ENCODE measurements around the gene P2RY14. TPM values are rescaled to one million over a fixed set of nuclear protein-coding genes. Genes with fewer than 3 reads are reported as not detected.

Gene P2RY14
- polyA plus RNA-seq, 3 donors, result 0.39 to 0.85 (median 0.50) TPM

DNA sequence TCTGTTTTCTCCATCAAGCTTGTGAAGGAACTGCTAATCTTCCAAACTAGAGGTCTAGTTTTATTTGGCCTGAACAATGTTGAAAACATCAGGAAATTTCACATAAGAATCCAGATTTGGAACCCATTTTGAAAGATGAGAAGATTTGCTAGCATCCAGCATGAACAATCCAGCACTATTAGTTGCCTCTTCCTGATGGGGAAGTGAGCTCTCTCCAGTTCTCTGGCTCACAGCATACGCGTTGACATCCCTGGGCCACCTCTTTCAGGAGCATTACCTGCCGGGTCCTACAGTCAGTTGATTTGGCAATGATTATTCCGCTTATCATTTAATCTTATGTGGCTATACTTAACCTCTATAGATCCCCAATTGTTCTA lies 27.4 kb upstream of the P2RY14 start:
- DNase-seq (ENCODE audit: extremely low read depth in 1 of 11, low read depth in 9 of 11, low spot score in 4 of 11), result no peak

DNA sequence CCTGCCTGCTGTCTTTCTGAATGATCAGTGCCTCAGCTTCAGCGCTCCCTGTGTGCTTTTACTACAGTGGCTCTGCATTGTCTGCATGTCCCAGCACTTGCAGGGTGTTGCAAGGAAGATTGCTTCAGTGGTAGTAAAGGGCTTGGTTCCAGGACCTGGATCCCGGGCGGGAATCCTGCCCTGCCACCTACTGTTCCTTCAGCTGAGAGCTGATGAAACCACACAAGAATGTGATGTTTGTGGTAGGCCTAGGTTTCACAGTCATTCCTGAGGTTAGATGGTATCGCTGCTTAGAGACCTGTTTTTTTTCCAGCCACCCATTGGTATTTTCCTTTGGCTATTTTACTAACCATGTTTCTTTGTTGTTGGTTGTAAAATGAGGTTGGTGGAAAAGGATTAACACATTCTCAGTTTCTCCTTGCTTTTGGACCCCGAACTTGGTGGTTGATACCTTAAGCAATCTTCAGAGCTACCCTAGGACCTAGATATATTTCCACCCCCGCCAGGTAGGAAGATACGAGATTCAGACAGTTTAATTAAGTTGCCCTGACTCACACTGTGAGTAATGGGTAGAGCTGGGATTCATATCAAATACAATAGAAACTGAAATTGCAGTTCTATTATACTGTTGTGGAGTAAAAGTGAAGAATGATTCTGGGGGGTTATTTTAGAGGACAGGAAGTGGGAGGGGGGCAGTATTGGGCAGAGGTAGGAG lies 26.9 kb upstream of the P2RY14 start:
- DNase-seq (ENCODE audit: extremely low read depth in 1 of 11, low read depth in 9 of 11, low spot score in 4 of 11), result peak in 1 of 11 donors; percentile 5

- DNase-seq (ENCODE audit: extremely low read depth in 1 of 11, low read depth in 9 of 11, low spot score in 4 of 11), result no peak
These were observed 25.4 kb upstream of the P2RY14 start for GRCh38 chr3:151303751-151304150.

DNA sequence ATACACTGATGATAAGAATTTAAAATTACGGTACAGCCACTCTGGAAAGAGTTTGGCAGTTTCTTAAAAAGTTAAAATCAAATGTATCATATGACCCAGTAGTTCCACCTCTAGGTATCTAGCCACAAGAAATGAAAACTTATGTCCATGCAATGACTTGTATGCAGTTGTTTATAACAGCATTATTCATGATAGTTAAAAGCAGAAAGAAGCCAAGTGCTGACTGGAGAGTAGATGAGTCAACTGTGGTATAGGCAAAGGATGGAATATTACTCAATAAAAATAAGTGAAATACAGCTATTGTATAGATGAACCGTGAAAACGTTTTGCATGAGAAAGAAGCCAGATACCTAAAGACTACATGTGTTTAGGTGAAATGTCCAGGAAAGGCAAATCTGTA lies 23.4 kb upstream of the P2RY14 start:
- DNase-seq (ENCODE audit: extremely low read depth in 1 of 11, low read depth in 9 of 11, low spot score in 4 of 11), result no peak

DNA sequence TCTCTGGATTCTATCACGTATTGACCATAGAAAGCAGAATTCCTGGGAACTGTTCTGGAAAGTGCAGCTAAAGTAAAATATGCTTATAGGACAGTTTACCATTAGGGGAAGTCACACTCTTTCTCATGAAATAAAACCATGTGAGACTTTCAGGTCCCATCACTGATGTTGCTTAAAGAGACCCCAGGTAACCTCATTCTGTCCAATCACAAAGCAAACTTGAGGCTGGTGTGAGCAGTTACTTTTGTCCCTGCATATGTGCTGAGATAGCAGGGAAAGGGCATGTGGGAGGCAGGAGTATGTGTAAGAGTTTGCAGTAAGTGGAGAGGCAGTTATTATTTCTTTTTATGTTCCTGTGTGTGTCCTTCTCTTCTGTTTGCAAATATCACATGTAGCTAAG lies 22.2 kb upstream of the P2RY14 start:
- no peak for DNase-seq (ENCODE audit: extremely low read depth in 1 of 11, low read depth in 9 of 11, low spot score in 4 of 11)

DNA sequence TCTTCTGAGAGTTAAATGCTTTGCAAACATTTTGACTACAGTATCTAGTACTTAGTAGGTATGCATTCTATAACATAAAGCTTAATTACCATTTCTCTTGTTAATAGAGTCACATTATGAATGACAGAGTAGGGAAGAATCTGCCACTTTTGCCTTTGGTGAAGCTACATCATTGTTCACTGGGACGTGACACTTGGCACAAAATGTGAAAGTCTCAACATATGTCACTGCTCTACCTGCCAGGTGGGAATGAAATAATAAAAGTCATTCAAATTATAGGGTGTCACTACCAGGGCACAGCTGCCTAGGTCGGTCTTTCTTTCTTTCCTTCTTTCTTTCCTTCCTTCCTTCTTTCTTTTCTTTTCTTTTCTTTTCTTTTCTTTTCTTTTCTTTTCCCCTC lies 20.7 kb upstream of the P2RY14 start:
- no peak for DNase-seq (ENCODE audit: extremely low read depth in 1 of 11, low read depth in 9 of 11, low spot score in 4 of 11)

GRCh38 chr3:151297429-151297828 lies 19.1 kb upstream of the P2RY14 start:
- no peak for DNase-seq (ENCODE audit: extremely low read depth in 1 of 11, low read depth in 9 of 11, low spot score in 4 of 11)

GRCh38 chr3:151296226-151296625 lies 17.9 kb upstream of the P2RY14 start:
- no peak for DNase-seq (ENCODE audit: extremely low read depth in 1 of 11, low read depth in 9 of 11, low spot score in 4 of 11)

GRCh38 chr3:151293127-151293526 lies 14.8 kb upstream of the P2RY14 start:
- DNase-seq (ENCODE audit: extremely low read depth in 1 of 11, low read depth in 9 of 11, low spot score in 4 of 11), result no peak

DNA sequence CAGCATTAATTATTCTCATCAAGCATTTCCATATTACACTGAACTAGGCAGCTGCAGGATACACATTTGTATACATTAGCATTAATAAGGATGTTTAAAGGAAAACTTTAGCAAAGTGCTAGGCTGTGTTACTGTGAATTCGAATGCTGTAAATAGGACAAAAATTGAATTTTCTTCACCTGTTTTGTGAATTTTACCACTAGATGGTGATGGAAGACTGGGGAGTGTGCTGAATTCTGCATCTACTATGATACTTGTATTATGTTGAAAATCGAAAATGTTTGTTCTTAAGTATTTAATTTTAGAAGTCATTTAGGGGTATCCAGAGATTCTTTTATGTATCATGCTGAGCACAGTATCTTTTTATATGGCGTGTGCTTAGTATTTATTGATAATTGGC lies 12.3 kb upstream of the P2RY14 start:
- no peak for DNase-seq (ENCODE audit: extremely low read depth in 1 of 11, low read depth in 9 of 11, low spot score in 4 of 11)

- no peak for DNase-seq (ENCODE audit: extremely low read depth in 1 of 11, low read depth in 9 of 11, low spot score in 4 of 11)
These were observed 11.1 kb upstream of the P2RY14 start for GRCh38 chr3:151289445-151289844.

- no peak for DNase-seq (ENCODE audit: extremely low read depth in 1 of 11, low read depth in 9 of 11, low spot score in 4 of 11)
These were observed 7.6 kb upstream of the P2RY14 start for GRCh38 chr3:151285940-151286339.

DNA sequence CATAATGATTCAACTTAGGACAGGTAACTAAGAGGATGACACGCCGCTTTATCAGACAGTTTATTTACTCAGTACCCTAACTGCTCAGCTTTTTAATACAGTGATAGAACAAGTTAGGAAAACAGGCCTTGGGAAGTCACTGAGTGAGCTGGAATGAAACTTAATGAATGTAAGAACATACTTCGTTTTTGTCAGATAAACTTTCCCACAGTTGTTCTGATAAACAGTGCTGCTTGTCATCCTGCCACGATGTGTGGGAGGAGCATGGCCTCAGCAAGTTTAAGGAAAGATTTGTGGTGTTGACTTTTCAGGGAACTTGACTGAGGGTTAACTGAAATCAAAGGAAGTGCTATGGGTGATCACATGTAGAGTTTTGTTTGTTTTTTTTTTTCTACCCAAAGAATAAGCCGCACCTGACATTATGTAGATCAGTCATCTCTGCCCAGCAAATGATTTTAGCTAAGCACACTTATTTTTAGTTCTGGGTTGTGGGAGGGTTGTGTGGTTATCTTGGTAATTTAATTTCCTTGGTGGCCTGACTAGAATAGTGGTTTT lies 5.6 kb upstream of the P2RY14 start:
- DNase-seq (ENCODE audit: extremely low read depth in 1 of 11, low read depth in 9 of 11, low spot score in 4 of 11), result peak in 3 of 11 donors; percentile 23 to 33 (median 26)

GRCh38 chr3:151283387-151283786 lies 5.0 kb upstream of the P2RY14 start:
- no peak for DNase-seq (ENCODE audit: extremely low read depth in 1 of 11, low read depth in 9 of 11, low spot score in 4 of 11)

DNA sequence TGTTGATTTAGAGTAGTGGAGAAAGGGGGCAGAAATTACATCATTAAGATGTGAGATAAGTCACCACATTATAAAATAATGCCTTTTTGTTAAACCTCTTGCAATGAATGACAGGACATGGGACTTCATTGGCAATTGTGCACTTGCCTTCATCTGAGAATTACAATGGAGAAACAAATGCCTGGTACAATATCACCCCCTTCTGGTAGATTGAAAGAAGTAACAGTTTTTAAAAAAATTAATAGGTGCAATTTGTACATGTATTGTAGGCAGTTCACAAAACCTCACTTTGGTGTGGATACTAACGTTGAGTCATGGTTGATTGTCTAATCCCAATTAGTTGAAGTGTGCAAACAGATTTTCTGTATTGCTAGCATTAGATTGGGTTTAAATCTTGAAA lies 4.6 kb upstream of the P2RY14 start:
- peak in 10 of 11 donors; percentile 26 to 63 (median 42) for DNase-seq (ENCODE audit: extremely low read depth in 1 of 11, low read depth in 9 of 11, low spot score in 4 of 11)

- no peak for DNase-seq (ENCODE audit: extremely low read depth in 1 of 11, low read depth in 9 of 11, low spot score in 4 of 11)
These were observed 3.5 kb upstream of the P2RY14 start for GRCh38 chr3:151281671-151282324.

DNA sequence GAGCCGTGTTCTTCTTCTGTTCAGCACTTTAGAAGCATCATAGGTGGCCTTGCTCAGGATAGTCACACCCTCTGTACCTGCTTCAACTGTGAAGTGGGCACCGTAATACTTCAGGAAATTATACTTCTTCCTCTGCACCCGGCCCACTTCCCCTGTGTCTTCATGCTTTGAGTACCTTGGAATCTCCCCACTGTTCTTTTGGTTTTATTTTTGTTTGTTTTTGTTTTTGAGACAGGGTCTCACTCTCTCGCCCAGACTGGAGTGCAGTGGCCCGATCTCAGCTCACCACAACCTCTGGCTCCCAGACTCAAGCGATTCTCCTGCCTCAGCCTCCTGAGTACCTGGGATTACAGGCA lies 1.7 kb downstream of the P2RY14 start:
- DNase-seq (ENCODE audit: extremely low read depth in 1 of 11, low read depth in 9 of 11, low spot score in 4 of 11), result no peak

GRCh38 chr3:151276038-151276686 lies 2.2 kb downstream of the P2RY14 start:
- DNase-seq (ENCODE audit: extremely low read depth in 1 of 11, low read depth in 9 of 11, low spot score in 4 of 11), result no peak

- DNase-seq (ENCODE audit: extremely low read depth in 1 of 11, low read depth in 9 of 11, low spot score in 4 of 11), result no peak
These were observed 3.3 kb downstream of the P2RY14 start for GRCh38 chr3:151275091-151275490.

- DNase-seq (ENCODE audit: extremely low read depth in 1 of 11, low read depth in 9 of 11, low spot score in 4 of 11), result no peak
These were observed 8.7 kb downstream of the P2RY14 start for GRCh38 chr3:151269631-151270030.

All from renal cortex interstitium (tissue), 11 donors.